Effector memory CD4-positive, alpha-beta T cell (primary cell): Measurements from ENCODE around the gene TMC3.

Experiments
- DNase-seq, 3 donors: peaks; one replicate each; pipeline ENCODE4 v3.0.0-alpha.2; 2020
- H3K27ac ChIP-seq: 2 replicates; pipeline ENCODE4 v1.7.0; 2013; ENCODE audit warnings: mild to moderate bottlenecking, low read length, moderate library complexity; ENCODE audit not compliant: insufficient read depth, poor library complexity, severe bottlenecking
- H3K27me3 ChIP-seq: replicated peaks from 2 replicates; pipeline ENCODE4 v1.7.0; 2013; ENCODE audit warnings: mild to moderate bottlenecking, low read length; ENCODE audit not compliant: insufficient read depth, control insufficient read depth, poor library complexity, severe bottlenecking
- H3K36me3 ChIP-seq: 2 replicates; pipeline ENCODE4 v1.7.0; 2013; ENCODE audit warnings: mild to moderate bottlenecking, low read length, moderate library complexity; ENCODE audit not compliant: control insufficient read depth, insufficient read depth
- H3K4me1 ChIP-seq: 2 replicates; pipeline ENCODE4 v1.7.0; 2013; ENCODE audit warnings: low read length, mild to moderate bottlenecking; ENCODE audit not compliant: control insufficient read depth, insufficient read depth, poor library complexity, severe bottlenecking
- H3K4me3 ChIP-seq: 2 replicates; pipeline ENCODE4 v1.7.0; 2013; ENCODE audit warnings: low read length, low read depth, mild to moderate bottlenecking; ENCODE audit not compliant: insufficient read depth, poor library complexity, severe bottlenecking
- H3K9me3 ChIP-seq: 2 replicates; pipeline ENCODE4 v1.7.0; 2013; ENCODE audit warnings: mild to moderate bottlenecking, low read length, moderate library complexity; ENCODE audit not compliant: control insufficient read depth

TMC3 gene

DNA sequence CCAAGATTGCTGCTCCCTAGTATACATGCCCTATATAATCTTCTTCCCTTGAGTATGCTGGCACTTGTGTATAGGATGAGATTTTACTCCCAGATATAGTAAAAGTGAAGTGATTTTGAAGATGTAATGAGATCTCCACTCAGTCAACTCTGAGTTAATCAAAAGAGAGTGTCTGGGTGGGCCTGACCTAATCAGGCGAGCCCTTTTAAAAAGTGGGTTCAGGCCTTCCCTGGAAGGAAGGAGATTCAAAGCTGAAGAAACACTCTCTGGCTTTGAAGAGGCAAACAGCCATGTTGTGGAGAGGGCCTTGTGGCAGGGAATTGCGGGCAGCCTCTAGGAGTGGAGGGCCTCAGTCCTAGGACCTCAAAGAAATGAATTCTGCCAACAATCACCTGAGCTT is 44.6 kb downstream of the TMC3 start:
- H3K27me3 ChIP-seq = no peaks in the 10 kb centered on the region
- no peaks in the 10 kb centered on the region for H3K4me1 ChIP-seq
- DNase-seq = no peak
- no peak overlapping the region for H3K27ac ChIP-seq
- H3K9me3 ChIP-seq = no peaks in the 10 kb centered on the region
- H3K4me3 ChIP-seq = no peak overlapping the region
- H3K36me3 ChIP-seq = no peaks in the 10 kb centered on the region

DNA sequence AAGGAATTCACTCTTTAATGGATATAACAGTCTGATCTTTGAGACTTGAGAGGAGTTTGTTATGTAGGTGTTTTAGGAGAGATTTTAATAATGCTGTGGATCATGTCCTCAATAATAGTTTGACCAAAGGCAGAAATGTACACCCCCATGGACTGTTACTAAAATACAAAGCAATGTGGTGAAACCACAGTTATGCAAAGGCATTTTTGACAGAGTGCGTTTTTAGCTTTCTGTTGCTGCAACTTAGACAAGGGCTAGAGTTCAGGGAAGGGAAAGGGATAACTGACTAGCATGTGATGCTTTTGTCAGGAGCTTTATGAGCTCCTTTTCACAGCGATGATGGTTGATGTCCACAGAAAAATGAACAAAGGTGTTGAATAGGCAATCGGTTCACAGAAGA is 46.5 kb downstream of the TMC3 start:
- H3K27ac ChIP-seq = no peak overlapping the region
- H3K9me3 ChIP-seq = no peaks in the 10 kb centered on the region
- H3K4me3 ChIP-seq = no peak overlapping the region
- H3K4me1 ChIP-seq = no peaks in the 10 kb centered on the region
- no peaks in the 10 kb centered on the region for H3K27me3 ChIP-seq
- no peaks in the 10 kb centered on the region for H3K36me3 ChIP-seq
- no peak for DNase-seq

DNA sequence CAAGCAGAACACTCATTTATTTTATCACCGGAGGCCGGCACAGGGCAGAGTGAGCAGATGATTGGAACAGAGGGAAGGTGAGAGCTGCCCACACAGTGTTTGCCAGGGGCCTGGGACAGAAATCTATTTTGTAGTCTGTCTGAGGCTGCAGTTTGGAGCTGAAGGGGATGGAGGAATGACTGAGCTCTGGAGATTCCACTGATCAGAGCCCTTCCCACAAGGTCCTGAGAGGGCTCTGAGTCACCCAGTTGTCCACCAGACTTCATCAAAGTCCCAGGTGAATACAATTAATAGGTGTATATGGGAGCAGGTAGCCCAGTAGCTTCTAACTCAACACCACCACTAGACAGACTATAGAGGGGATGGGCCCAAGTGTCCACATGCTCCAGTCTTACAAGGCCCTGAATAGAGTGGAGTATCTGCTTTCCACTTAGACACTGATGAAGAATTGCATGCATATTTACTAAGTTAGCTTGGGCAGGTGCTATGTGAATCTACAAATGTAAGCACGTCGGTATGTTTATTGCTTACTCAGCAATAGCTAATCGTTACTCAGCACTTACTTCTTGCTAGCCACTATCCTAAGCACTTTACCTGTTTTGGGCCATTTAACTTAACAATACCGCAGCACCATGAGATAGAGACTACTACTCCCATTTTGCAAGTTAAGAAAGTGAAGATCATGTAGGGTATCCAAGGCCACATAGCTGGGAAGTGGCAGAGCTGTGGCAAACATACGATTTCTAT is 47.4 kb downstream of the TMC3 start:
- DNase-seq = no peak
- H3K27me3 ChIP-seq = no peaks in the 10 kb centered on the region
- H3K9me3 ChIP-seq = no peaks in the 10 kb centered on the region
- no peak overlapping the region for H3K4me3 ChIP-seq
- no peaks in the 10 kb centered on the region for H3K4me1 ChIP-seq
- H3K36me3 ChIP-seq = no peaks in the 10 kb centered on the region
- H3K27ac ChIP-seq = no peak overlapping the region

DNA sequence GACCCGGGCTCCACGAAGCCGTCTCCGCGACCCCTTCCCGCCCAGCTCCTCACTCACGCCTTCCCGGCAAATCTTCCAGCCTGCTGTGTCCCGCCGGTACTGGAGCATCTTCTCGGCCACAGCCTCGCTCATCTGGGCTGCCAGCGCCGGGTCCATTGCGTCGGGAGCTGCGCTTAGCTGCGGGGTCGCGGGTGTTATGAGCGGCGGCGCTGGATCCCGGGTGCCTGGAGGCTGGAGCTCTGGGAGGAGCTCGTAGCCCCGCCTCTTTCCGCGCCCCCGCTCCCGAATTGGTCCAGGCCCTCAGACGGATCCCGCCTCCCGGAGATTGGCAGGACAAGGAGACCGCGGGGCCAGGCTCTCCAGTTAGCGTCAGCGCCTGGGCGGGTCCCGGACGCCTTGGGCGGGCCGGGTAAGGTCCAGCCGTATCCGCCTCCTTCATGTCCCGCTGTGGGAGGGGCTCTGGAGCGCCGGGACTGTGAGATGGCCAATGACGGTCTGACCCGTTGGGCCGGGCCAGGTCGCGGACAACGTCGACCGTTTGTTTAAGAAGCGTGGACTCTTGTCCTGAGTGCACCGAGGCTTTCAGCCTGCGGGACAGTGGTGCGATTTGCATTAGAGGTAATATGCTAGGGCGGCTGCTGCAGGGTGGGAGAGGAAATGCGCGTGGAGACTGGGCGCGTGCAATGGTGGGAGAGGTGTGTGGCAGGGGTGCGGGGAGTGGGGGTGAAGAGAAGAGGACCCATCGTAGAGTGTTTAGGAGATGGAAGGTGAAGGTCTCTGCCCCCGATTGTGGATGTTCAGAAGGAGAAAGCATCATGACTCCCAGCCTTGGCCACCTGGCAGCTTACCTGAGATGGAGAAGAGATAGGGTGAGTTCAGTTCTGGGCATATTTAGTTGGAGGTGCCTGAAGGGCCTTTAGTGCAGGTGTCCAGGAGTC is 49.8 kb downstream of the TMC3 start, which contains the start of gene STARD5:
STARD5 (minus strand) TSS at position 198 of the 938 bp plus-strand sequence; CDS start at position 156, 42 bp downstream.
- Histone ChIP-seq H3K4me3 (peak within 1 kb of the TSS; percentile 74), H3K9me3 (no peaks in the 10 kb centered on the region), H3K4me1 (no peaks in the 10 kb centered on the region), H3K36me3 (no peaks in the 10 kb centered on the region), H3K27ac (peak within 1 kb of the TSS; percentile 56), H3K27me3 (no peaks in the 10 kb centered on the region)
- DNase-seq = peak; percentile 89 to 94 (median 91)

DNA sequence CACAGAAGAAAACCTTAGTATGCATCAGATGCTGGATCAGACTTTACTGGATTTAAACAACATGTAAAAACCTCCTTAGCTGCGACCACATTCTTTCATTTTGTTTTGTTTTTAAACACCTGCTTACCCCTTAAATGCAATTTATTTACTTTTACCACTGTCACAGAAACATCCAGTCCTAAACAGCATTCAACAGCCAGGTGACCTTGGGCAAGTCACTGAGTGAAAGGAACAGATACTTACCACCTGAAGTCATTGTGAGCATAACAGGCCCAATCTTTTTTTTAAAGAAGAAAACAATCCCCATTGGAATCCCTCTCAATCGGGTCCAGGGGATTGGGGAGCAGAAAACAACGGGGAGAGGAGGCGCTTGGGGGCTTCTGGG is 50.5 kb downstream of the TMC3 start:
- H3K27me3 ChIP-seq = no peaks in the 10 kb centered on the region
- peak overlapping the region; percentile 74 for H3K4me3 ChIP-seq
- H3K36me3 ChIP-seq = no peaks in the 10 kb centered on the region
- no peak for DNase-seq
- H3K9me3 ChIP-seq = no peaks in the 10 kb centered on the region
- no peaks in the 10 kb centered on the region for H3K4me1 ChIP-seq
- peak overlapping the region; percentile 56 for H3K27ac ChIP-seq

DNA sequence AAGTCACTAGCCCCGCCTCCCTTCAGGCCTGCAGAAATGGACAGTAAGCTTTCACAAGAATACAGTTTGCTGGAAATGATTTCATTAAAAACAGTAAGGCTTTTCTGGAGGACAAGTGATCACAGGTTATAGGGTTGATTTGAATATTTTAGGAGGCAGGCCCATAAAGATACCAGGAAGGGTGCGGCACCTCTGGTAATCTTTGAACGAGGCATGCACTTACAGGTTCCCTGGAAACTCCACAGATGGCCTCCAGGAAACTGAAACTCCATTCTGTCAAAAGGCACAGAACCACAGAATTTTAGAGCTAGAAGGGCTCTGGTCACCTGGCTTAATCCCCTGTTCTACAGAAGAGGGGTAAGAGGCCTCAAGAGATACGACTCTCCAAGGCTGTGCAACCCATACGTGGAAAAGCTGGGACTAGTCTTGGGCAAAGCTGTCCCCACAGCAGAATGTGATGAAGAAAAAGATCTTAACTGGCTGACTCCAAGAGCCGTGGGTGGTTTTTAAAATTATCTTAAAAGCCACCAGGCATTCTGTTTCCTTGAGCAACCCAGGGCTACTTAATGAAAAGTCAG is 51.2 kb downstream of the TMC3 start:
- Histone ChIP-seq H3K4me3 (no peak overlapping the region), H3K27ac (no peak overlapping the region), H3K36me3 (peaks cover 3% of the 10 kb centered on the region), H3K4me1 (no peaks in the 10 kb centered on the region), H3K27me3 (no peaks in the 10 kb centered on the region), H3K9me3 (no peaks in the 10 kb centered on the region)
- DNase-seq = no peak

DNA sequence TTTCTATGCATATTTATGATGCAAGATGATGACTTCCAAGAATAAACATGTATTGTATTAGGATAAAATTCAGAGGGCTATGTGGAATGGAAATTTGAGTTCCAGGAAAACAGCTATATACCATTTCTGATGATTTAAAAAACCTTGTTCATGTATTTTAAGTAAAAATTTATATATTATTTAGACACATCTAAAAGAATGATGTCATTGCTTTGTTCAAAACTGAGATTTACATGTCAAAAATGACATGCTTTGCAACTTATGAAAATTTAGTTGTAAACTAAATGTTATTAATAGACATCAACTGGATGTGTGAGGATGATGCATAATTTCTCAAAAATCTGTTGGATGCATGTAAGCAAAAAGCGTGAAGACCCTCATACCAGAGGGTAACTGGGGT is 52.3 kb downstream of the TMC3 start:
- Histone ChIP-seq H3K9me3 (no peaks in the 10 kb centered on the region), H3K27ac (no peak overlapping the region), H3K4me3 (no peak overlapping the region), H3K36me3 (peaks cover 9% of the 10 kb centered on the region), H3K27me3 (no peaks in the 10 kb centered on the region), H3K4me1 (no peaks in the 10 kb centered on the region)
- no peak for DNase-seq

DNA sequence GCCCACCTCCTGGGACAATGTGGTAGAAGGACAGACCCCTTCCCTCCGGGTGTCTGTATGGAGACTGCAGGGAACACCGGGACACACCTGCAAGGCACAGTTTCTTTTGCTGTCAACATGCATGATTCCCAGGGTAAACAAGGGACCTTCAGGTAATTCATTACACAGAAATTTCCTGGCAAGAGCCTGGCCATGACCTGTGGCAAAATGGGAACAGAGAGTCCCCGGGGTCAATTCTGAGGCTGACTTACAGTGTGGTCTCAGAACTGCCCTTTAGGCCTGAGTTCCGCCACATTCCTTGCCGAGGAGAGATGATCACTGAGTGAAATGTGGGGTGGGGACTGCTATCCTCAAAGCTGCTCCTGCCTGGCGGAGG is 56.4 kb downstream of the TMC3 start:
- peaks cover 9% of the 10 kb centered on the region for H3K36me3 ChIP-seq
- peaks cover 7% of the 10 kb centered on the region for H3K4me1 ChIP-seq
- no peak for DNase-seq
- no peaks in the 10 kb centered on the region for H3K9me3 ChIP-seq
- no peak overlapping the region for H3K27ac ChIP-seq
- no peak overlapping the region for H3K4me3 ChIP-seq
- no peaks in the 10 kb centered on the region for H3K27me3 ChIP-seq

DNA sequence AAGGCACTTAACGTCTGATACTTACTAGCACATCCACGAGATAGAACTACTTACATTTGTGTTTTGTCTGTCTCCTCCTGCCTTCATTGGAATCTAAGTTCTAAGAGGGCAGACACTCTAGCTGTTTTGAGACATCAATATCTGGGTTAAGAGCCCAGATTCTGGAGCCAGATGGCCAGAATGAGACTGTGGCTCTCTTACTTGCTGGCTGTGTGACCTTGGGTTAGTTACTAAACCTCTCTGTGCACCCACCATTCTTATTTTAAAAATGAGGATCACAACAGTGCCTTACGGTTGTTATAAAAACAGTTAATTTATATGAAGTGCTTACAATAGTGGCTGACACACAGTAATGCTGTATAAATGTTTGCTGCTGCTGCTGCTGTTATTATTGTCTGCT is 57.7 kb downstream of the TMC3 start:
- H3K27ac ChIP-seq = no peak overlapping the region
- H3K9me3 ChIP-seq = no peaks in the 10 kb centered on the region
- no peak for DNase-seq
- peaks cover 7% of the 10 kb centered on the region for H3K4me1 ChIP-seq
- peaks cover 9% of the 10 kb centered on the region for H3K36me3 ChIP-seq
- no peaks in the 10 kb centered on the region for H3K27me3 ChIP-seq
- H3K4me3 ChIP-seq = no peak overlapping the region
